ENCODE results near the gene ZSCAN30. TPM values are rescaled to one million over a fixed set of nuclear protein-coding genes. Genes with fewer than 3 reads are reported as not detected.

Gene ZSCAN30
- 77.9 and 85.4 TPM in 2 replicates for total RNA-seq (2013; cell fraction: nucleolus; rRNA removed)
- total RNA-seq (2014; rRNA removed) (15.0 and 17.9 TPM in 2 replicates), total RNA-seq (2014; rRNA removed; fragmentation: Illumina TruSeq; extraction: Trizol) (12.7 and 15.2 TPM in 2 replicates), total RNA-seq (2021) (10.5 and 12.3 TPM in 2 replicates), polyA plus RNA-seq (2011; rRNA removed) (10.0 and 15.7 TPM in 2 replicates), polyA plus RNA-seq (2014; fragmentation: Illumina TruSeq; extraction: Trizol) (15.7 and 18.8 TPM in 2 replicates), polyA plus RNA-seq (2014; fragmentation: Nextera tagmentation; extraction: Ambion mirVana) (1 to 10 TPM; 2.7 to 3.2 TPM), polyA plus RNA-seq (2014; rRNA removed) (11.9 and 13.6 TPM in 2 replicates), polyA plus RNA-seq (2016; fragmentation: Nextera tagmentation; extraction: Ambion mirVana) (10 to 100 TPM; 10.0 to 10.1 TPM), polyA minus RNA-seq (2011; rRNA and poly(A)+ RNA removed) (10.6 and 12.9 TPM in 2 replicates), Bru-seq, nascent RNA (percentile 60 among the genes with signal in this experiment), BruChase-seq, experiment 1, labeled RNA remaining after a 6-hour chase (percentile 75 among the genes with signal in this experiment), BruChase-seq, experiment 2, labeled RNA remaining after a 2-hour chase (percentile 73 among the genes with signal in this experiment)
- polyA plus RNA-seq (2011; ENCODE audit: low read depth): 10.1 TPM
- polyA plus RNA-seq (2011; cell fraction: cytosol; rRNA removed): 4.0 and 5.0 TPM in 2 replicates
- polyA plus RNA-seq (2011; cell fraction: nucleus; rRNA removed): 34.7 and 39.1 TPM in 2 replicates
- 12.1 and 15.9 TPM in 2 replicates for polyA plus RNA-seq (2012)
- 2.7 and 4.2 TPM in 2 replicates for polyA minus RNA-seq (2011; cell fraction: cytosol; rRNA and poly(A)+ RNA removed)
- polyA minus RNA-seq (2011; cell fraction: nucleus; rRNA and poly(A)+ RNA removed): 15.6 and 16.7 TPM in 2 replicates
- long read RNA-seq, experiment 1: 0 reads
- long read RNA-seq, experiment 2, partial matches to known transcripts: 4 of 17 reads
- long read RNA-seq, experiment 2, other reads (novel, unspliced or antisense): 11 of 17 reads

DNA sequence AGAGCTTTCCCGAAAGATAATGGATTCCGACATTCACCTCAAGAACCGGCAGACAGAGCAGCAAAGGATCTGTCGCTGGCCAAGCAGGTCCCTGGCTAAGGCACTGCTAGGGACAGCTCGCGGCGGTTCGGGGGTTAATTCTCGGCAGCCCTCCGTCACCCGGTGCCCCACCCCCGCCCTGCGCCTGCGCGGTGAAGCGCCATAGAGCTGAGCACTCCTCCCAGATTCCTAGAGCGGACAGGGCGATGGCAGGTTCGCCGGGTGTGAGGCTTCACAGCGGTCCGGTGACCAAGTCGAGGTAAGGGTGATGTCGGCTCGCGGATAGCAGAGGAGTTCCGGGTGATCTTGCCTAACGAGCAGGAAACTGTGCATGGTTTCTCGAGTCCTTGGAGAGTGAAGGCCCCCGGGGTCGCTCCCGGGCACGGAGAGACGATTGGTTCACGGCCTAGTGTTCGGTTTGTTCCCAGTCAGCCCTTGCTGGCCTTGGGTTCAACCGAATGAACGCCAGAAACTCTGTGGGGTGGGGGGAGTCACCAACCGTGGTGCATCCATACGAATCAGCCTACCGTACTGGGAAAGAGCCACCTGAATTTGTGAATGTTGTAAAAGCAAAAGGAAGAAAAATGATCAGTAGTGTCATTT is at the start of gene ZSCAN30:
Gene ZSCAN30 (minus strand): TSS at position 136 of the 642 bp plus-strand sequence. CDS start 25,877 bp downstream, outside the sequence.
- peak within 1 kb of the TSS; percentile 83 for H3K4me3 ChIP-seq
- FAIRE-seq (peak; percentile 99), ATAC-seq (peak; percentile 97), DNase-seq (ENCODE audit: low read depth, low spot score) (peak; percentile 86)
- BruUV-seq (replicated peaks): no TSS peak
- POLR2A ChIA-PET: interaction anchor here (0.6 to 2.4 kb wide), 7 partner anchors 18 to 480 kb away, joined by 3 to 13 read pairs (median 3); partner anchors contain the start of genes ZNF24 and ZNF397
- RAD21 ChIA-PET (ENCODE audit: unreplicated experiment): interaction anchor here (0.6 to 1.7 kb wide), 3 partner anchors 51 to 54 kb away, joined by 3 to 4 read pairs (median 3); partner anchors contain the start of gene ZNF24
- H3K36me3 ChIP-seq (ENCODE audit: control insufficient read depth in 2 of 2, insufficient read depth in 2 of 2, low read length in 1 of 2): peaks cover 0 to 15% of the 10 kb centered on the region in 2 experiments; a peak in 2 of 4 replicates
- no peaks in the 10 kb centered on the region for H3K27me3 ChIP-seq (replicated peaks in 1 of 2; ENCODE audit: control insufficient read depth in 2 of 2, insufficient read depth in 2 of 2, low read length in 1 of 2)
- intact Hi-C loops (cut with micrococcal nuclease; ENCODE audit: unreplicated experiment) (loop anchor here (1.0 to 5.0 kb wide), 3 partner anchors 50 to 248 kb away; partner anchors contain the start of genes MAPRE2 and ZNF24), in situ Hi-C loops (cut with MboI) (loop anchor here (5.0 kb wide), 2 partner anchors 48 to 52 kb away; partner anchors contain the start of genes ZNF24 and ZNF397)
- no peaks in the 10 kb centered on the region for H4K20me1 ChIP-seq (ENCODE audit: control insufficient read depth, insufficient read depth)
- SMC1A ChIA-PET (ENCODE audit: uncharacterized antibody, unreplicated experiment): interaction anchor here (1.0 to 4.2 kb wide), 7 partner anchors 9 to 65 kb away, joined by 3 to 21 read pairs (median 10); partner anchors contain the start of genes ZNF24 and ZNF397
- H3K4me1 ChIP-seq (ENCODE audit: control insufficient read depth, insufficient read depth, low read length): no peaks in the 10 kb centered on the region; the same call in 1 of the 2 replicates
- CTCF ChIA-PET: interaction anchor here (0.7 to 1.3 kb wide), 3 partner anchors 48 to 510 kb away, joined by 3 to 6 read pairs (median 3); no protein-coding TSS in a partner anchor
- peak within 1 kb of the TSS; percentile 92 for H3K27ac ChIP-seq (ENCODE audit: control insufficient read depth, insufficient read depth)
- peaks cover 16% of the 10 kb centered on the region for H3K9me3 ChIP-seq (replicated peaks; ENCODE audit: control insufficient read depth, insufficient read depth, low read length)
- H3K79me2 ChIP-seq (ENCODE audit: control insufficient read depth, insufficient read depth, low read length): peaks cover 22% of the 10 kb centered on the region
- H3K4me2 ChIP-seq (ENCODE audit: control insufficient read depth, insufficient read depth): peak within 1 kb of the TSS; percentile 96
- H2AFZ ChIP-seq (ENCODE audit: control insufficient read depth, low read depth, low read length): peak within 1 kb of the TSS; percentile 96
- WGBS (ENCODE audit: insufficient coverage, insufficient replicate concordance, low lambda C conversion rate, missing lambda C conversion rate): 1% methylated on average over 40 of the region's 41 CpGs
- H3K9ac ChIP-seq (ENCODE audit: control insufficient read depth, insufficient read depth, low read length): peak within 1 kb of the TSS; percentile 86
- TF ChIP-seq, protein P1, sequence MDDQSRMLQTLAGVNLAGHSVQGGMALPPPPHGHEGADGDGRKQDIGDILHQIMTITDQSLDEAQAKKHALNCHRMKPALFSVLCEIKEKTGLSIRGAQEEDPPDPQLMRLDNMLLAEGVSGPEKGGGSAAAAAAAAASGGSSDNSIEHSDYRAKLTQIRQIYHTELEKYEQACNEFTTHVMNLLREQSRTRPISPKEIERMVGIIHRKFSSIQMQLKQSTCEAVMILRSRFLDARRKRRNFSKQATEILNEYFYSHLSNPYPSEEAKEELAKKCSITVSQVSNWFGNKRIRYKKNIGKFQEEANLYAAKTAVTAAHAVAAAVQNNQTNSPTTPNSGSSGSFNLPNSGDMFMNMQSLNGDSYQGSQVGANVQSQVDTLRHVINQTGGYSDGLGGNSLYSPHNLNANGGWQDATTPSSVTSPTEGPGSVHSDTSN (IDR thresholded peaks at IDR 0.05; ENCODE audit: insufficient replicate concordance, low read depth, low read length): peak; percentile 12
- TF ChIP-seq, protein P2, sequence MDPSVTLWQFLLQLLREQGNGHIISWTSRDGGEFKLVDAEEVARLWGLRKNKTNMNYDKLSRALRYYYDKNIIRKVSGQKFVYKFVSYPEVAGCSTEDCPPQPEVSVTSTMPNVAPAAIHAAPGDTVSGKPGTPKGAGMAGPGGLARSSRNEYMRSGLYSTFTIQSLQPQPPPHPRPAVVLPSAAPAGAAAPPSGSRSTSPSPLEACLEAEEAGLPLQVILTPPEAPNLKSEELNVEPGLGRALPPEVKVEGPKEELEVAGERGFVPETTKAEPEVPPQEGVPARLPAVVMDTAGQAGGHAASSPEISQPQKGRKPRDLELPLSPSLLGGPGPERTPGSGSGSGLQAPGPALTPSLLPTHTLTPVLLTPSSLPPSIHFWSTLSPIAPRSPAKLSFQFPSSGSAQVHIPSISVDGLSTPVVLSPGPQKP (IDR thresholded peaks at IDR 0.05; ENCODE audit: low read depth, low read length): 0 out of 2 replicates have a peak, but pooled peaks have one; percentile 28
- TF ChIP-seq, protein P3, sequence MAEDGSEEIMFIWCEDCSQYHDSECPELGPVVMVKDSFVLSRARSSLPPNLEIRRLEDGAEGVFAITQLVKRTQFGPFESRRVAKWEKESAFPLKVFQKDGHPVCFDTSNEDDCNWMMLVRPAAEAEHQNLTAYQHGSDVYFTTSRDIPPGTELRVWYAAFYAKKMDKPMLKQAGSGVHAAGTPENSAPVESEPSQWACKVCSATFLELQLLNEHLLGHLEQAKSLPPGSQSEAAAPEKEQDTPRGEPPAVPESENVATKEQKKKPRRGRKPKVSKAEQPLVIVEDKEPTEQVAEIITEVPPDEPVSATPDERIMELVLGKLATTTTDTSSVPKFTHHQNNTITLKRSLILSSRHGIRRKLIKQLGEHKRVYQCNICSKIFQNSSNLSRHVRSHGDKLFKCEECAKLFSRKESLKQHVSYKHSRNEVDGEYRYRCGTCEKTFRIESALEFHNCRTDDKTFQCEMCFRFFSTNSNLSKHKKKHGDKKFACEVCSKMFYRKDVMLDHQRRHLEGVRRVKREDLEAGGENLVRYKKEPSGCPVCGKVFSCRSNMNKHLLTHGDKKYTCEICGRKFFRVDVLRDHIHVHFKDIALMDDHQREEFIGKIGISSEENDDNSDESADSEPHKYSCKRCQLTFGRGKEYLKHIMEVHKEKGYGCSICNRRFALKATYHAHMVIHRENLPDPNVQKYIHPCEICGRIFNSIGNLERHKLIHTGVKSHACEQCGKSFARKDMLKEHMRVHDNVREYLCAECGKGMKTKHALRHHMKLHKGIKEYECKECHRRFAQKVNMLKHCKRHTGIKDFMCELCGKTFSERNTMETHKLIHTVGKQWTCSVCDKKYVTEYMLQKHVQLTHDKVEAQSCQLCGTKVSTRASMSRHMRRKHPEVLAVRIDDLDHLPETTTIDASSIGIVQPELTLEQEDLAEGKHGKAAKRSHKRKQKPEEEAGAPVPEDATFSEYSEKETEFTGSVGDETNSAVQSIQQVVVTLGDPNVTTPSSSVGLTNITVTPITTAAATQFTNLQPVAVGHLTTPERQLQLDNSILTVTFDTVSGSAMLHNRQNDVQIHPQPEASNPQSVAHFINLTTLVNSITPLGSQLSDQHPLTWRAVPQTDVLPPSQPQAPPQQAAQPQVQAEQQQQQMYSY (CRISPR knock-in tag; IDR thresholded peaks at IDR 0.05): no peak
- TF ChIP-seq, protein P4, sequence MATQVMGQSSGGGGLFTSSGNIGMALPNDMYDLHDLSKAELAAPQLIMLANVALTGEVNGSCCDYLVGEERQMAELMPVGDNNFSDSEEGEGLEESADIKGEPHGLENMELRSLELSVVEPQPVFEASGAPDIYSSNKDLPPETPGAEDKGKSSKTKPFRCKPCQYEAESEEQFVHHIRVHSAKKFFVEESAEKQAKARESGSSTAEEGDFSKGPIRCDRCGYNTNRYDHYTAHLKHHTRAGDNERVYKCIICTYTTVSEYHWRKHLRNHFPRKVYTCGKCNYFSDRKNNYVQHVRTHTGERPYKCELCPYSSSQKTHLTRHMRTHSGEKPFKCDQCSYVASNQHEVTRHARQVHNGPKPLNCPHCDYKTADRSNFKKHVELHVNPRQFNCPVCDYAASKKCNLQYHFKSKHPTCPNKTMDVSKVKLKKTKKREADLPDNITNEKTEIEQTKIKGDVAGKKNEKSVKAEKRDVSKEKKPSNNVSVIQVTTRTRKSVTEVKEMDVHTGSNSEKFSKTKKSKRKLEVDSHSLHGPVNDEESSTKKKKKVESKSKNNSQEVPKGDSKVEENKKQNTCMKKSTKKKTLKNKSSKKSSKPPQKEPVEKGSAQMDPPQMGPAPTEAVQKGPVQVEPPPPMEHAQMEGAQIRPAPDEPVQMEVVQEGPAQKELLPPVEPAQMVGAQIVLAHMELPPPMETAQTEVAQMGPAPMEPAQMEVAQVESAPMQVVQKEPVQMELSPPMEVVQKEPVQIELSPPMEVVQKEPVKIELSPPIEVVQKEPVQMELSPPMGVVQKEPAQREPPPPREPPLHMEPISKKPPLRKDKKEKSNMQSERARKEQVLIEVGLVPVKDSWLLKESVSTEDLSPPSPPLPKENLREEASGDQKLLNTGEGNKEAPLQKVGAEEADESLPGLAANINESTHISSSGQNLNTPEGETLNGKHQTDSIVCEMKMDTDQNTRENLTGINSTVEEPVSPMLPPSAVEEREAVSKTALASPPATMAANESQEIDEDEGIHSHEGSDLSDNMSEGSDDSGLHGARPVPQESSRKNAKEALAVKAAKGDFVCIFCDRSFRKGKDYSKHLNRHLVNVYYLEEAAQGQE (IDR thresholded peaks at IDR 0.05; ENCODE audit: low read depth, low read length): no peak; the same call in 1 of the 2 replicates
- peak; percentile 36 for TF ChIP-seq KLF5 (IDR thresholded peaks at IDR 0.05; ENCODE audit: partially characterized antibody)
- TF ChIP-seq SUPT20H (IDR thresholded peaks at IDR 0.05; ENCODE audit: borderline replicate concordance, control insufficient read depth, low read depth, low read length): no peak

Measured in GM12878 (cell line).